K562 (cell line): ENCODE data around the gene SCAMP3. TPM values are rescaled to one million over a fixed set of nuclear protein-coding genes. Genes with fewer than 3 reads are reported as not detected.

ENCODE experiments used
- BACH1 ChIP-seq: fragments of 200-800 bp; sonication (Bioruptor generic); IDR thresholded peaks from 2 replicates; pipeline ENCODE4 v1.6.1; 2016; ENCODE audit warnings: missing genetic modification characterization, missing compliant biosample characterization
- ESRRA ChIP-seq: fragments of 450-650 bp; IDR thresholded peaks from 2 replicates; pipeline ENCODE4 v1.6.1; 2014; ENCODE audit warnings: low read depth, mild to moderate bottlenecking, moderate library complexity, borderline replicate concordance
- PRPF4 ChIP-seq: fragments of 200-400 bp; formaldehyde crosslinking; IDR thresholded peaks from one replicate; pipeline ENCODE4 v1.6.1; 2017; ENCODE audit warnings: low read length, low read depth, mild to moderate bottlenecking; ENCODE audit not compliant: insufficient read depth, poor library complexity, severe bottlenecking
- RBM17 ChIP-seq: fragments of 200-400 bp; formaldehyde crosslinking; IDR thresholded peaks from 2 replicates; pipeline ENCODE4 v1.6.1; 2017; ENCODE audit warnings: low read depth, mild to moderate bottlenecking, low read length, borderline replicate concordance
- RHOXF2B ChIP-seq: fragments of 250-450 bp; sonication (Bioruptor Pico); conservative IDR thresholded peaks from 2 replicates; pipeline ENCODE4 v1.5.1; 2021
- SAP30 ChIP-seq: fragments of 200-600 bp; sonication (generic); IDR thresholded peaks from 2 replicates; pipeline ENCODE4 v1.6.1; 2012; ENCODE audit warnings: borderline replicate concordance, low read depth, mild to moderate bottlenecking, moderate library complexity, low read length, control low read depth, inconsistent platforms; ENCODE audit not compliant: insufficient read depth, poor library complexity, severe bottlenecking
- THRAP3 ChIP-seq: fragments of 450-650 bp; IDR thresholded peaks from 2 replicates; pipeline ENCODE4 v1.6.1; 2016; ENCODE audit warnings: mild to moderate bottlenecking, inconsistent platforms, borderline replicate concordance
- ZBTB1 ChIP-seq: sonication (generic); formaldehyde crosslinking; IDR thresholded peaks from 2 replicates; pipeline ENCODE4 v1.8.1; 2023; ENCODE audit warnings: missing genetic modification reagents, low read depth, mild to moderate bottlenecking, borderline replicate concordance
- ZBTB12 ChIP-seq: fragments of 250-450 bp; sonication (Bioruptor Pico); IDR thresholded peaks from 2 replicates; pipeline ENCODE4 v1.4.0; 2020
- ZEB2 ChIP-seq: fragments of 450-650 bp; IDR thresholded peaks from 2 replicates; pipeline ENCODE4 v1.6.1; 2016
- ZNF174 ChIP-seq: fragments of 250-450 bp; sonication (Bioruptor Pico); IDR thresholded peaks from 2 replicates; pipeline ENCODE4 v1.4.0; 2020; ENCODE audit warnings: mild to moderate bottlenecking
- polyA plus RNA-seq, 8 experiments: library from polyadenylated mRNA; depleted of rRNA in 4 of 8; stranded (reverse) in 5 of 8; unstranded in 3 of 8; fragments of >200 nt; fragmentation: Nextera tagmentation in 2 of 8; fragmentation: Illumina TruSeq in 1 of 8; extraction: Ambion mirVana in 2 of 8; extraction: Trizol in 1 of 8; gene quantifications; 2 replicates each; pipeline versions ENCODE4 v1.2.1 to v1.2.3, GENCODE V29; 2011 to 2014; ENCODE audit warnings: inconsistent platforms in 1 of 8, missing spikeins in 1 of 8
- total RNA-seq, 7 experiments: library from RNA; depleted of rRNA in 6 of 7; stranded (reverse); fragments of >200 nt in 6 of 7; fragmentation: Illumina TruSeq in 2 of 7; extraction: Trizol in 2 of 7; gene quantifications; 2 replicates each; pipeline versions ENCODE4 v1.2.1 to v1.2.3, GENCODE V29; 2011 to 2021; ENCODE audit warnings: low replicate concordance in 1 of 7
- TF ChIP-seq, protein P1 (sequence below): fragments of 450-650 bp; IDR thresholded peaks from 2 replicates; pipeline ENCODE4 v1.6.1; 2016; ENCODE audit warnings: missing biosample characterization, missing genetic modification characterization
- TF ChIP-seq, protein P2 (sequence below): sonication (generic); formaldehyde crosslinking; IDR thresholded peaks from 2 replicates; pipeline ENCODE4 v1.8.1; 2023; ENCODE audit warnings: mild to moderate bottlenecking, missing genetic modification reagents
- TF ChIP-seq, protein P3 (sequence below): fragments of 250-450 bp; sonication (Bioruptor Pico); IDR thresholded peaks from 2 replicates; pipeline ENCODE4 v1.9.0; 2021; ENCODE audit warnings: mild to moderate bottlenecking, inconsistent platforms

SCAMP3 gene
- total and polyA plus RNA-seq, 9 of the 15 experiments (the other 6 are each of a cell fraction or from before 2014, with no cell fraction given) = 14.2 to 131 (median 86.1) TPM

GRCh38 chr1:155226188-155226909, 35.8 kb downstream of the SCAMP3 start (continued):
- peak; percentile 85 for TF ChIP-seq THRAP3
- no peak; the same call in 1 of the 2 replicates for TF ChIP-seq ZEB2
- no peak for TF ChIP-seq RBM17
- TF ChIP-seq PRPF4 = no peak
- TF ChIP-seq, protein P1, sequence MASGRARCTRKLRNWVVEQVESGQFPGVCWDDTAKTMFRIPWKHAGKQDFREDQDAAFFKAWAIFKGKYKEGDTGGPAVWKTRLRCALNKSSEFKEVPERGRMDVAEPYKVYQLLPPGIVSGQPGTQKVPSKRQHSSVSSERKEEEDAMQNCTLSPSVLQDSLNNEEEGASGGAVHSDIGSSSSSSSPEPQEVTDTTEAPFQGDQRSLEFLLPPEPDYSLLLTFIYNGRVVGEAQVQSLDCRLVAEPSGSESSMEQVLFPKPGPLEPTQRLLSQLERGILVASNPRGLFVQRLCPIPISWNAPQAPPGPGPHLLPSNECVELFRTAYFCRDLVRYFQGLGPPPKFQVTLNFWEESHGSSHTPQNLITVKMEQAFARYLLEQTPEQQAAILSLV = no peak
- no peak for TF ChIP-seq RHOXF2B (CRISPR knock-in tag)
- TF ChIP-seq, protein P2, sequence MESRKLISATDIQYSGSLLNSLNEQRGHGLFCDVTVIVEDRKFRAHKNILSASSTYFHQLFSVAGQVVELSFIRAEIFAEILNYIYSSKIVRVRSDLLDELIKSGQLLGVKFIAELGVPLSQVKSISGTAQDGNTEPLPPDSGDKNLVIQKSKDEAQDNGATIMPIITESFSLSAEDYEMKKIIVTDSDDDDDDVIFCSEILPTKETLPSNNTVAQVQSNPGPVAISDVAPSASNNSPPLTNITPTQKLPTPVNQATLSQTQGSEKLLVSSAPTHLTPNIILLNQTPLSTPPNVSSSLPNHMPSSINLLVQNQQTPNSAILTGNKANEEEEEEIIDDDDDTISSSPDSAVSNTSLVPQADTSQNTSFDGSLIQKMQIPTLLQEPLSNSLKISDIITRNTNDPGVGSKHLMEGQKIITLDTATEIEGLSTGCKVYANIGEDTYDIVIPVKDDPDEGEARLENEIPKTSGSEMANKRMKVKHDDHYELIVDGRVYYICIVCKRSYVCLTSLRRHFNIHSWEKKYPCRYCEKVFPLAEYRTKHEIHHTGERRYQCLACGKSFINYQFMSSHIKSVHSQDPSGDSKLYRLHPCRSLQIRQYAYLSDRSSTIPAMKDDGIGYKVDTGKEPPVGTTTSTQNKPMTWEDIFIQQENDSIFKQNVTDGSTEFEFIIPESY (CRISPR knock-in tag) = no peak
- TF ChIP-seq, protein P3, sequence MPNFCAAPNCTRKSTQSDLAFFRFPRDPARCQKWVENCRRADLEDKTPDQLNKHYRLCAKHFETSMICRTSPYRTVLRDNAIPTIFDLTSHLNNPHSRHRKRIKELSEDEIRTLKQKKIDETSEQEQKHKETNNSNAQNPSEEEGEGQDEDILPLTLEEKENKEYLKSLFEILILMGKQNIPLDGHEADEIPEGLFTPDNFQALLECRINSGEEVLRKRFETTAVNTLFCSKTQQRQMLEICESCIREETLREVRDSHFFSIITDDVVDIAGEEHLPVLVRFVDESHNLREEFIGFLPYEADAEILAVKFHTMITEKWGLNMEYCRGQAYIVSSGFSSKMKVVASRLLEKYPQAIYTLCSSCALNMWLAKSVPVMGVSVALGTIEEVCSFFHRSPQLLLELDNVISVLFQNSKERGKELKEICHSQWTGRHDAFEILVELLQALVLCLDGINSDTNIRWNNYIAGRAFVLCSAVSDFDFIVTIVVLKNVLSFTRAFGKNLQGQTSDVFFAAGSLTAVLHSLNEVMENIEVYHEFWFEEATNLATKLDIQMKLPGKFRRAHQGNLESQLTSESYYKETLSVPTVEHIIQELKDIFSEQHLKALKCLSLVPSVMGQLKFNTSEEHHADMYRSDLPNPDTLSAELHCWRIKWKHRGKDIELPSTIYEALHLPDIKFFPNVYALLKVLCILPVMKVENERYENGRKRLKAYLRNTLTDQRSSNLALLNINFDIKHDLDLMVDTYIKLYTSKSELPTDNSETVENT (CRISPR knock-in tag) = no peak
- peak; percentile 87 for TF ChIP-seq ESRRA
- no peak for TF ChIP-seq ZNF174 (CRISPR knock-in tag)
- TF ChIP-seq ZBTB1 (CRISPR knock-in tag) = no peak
- TF ChIP-seq ZBTB12 (CRISPR knock-in tag) = no peak
- TF ChIP-seq BACH1 = no peak
- TF ChIP-seq SAP30 = no peak
